C1 segment of cervical spinal cord (tissue), 14 donors: Measurements from ENCODE around the gene C2CD2L.
"Not testable (repeated sequence)": the region's sequence is repeated elsewhere in the genome, so short reads cannot be mapped to it uniquely, and the experiment has no call there.

Experiments
- DNase-seq, 14 donors: peaks; one replicate each; lab custom pipeline; 2025; lab: John Stamatoyannopoulos, UW

Gene C2CD2L

GRCh38 chr11:119113716-119114115, 6.6 kb downstream of the C2CD2L start:
- DNase-seq, result no peak

GRCh38 chr11:119114351-119114750, 7.2 kb downstream of the C2CD2L start:
- DNase-seq, result no peak

GRCh38 chr11:119115484-119116234, 8.5 kb downstream of the C2CD2L start:
- peak in 7 of 14 donors; percentile 16 to 60 (median 34) for DNase-seq

- no peak for DNase-seq
Measured at GRCh38 chr11:119116235-119116594, 9.1 kb downstream of the C2CD2L start.

GRCh38 chr11:119116601-119117000, 9.5 kb downstream of the C2CD2L start:
- no peak for DNase-seq

- DNase-seq, result no peak
Measured at GRCh38 chr11:119117004-119117706, 10.0 kb downstream of the C2CD2L start.

GRCh38 chr11:119118227-119118626, 11.1 kb downstream of the C2CD2L start:
- DNase-seq, result no peak

GRCh38 chr11:119118946-119119345, 11.8 kb downstream of the C2CD2L start:
- no peak for DNase-seq

- DNase-seq, result peak in 1 of 14 donors; percentile 62
Measured at GRCh38 chr11:119120639-119121007, 13.5 kb downstream of the C2CD2L start.

- DNase-seq, result peak; percentile 93 to 100 (median 99)
Measured at GRCh38 chr11:119121008-119121810, 14.1 kb downstream of the C2CD2L start, which contains the start of gene HINFP. Gene HINFP, plus strand, starts transcription at chr11:119121580. Its CDS starts 5,365 bp downstream, at chr11:119126945.

GRCh38 chr11:119121811-119122124, 14.6 kb downstream of the C2CD2L start:
- no peak for DNase-seq

GRCh38 chr11:119125821-119126220, 18.7 kb downstream of the C2CD2L start:
- DNase-seq, result no peak

GRCh38 chr11:119126675-119127268, 19.6 kb downstream of the C2CD2L start:
- DNase-seq, result no peak

- DNase-seq, result no peak
Measured at GRCh38 chr11:119130662-119131061, 23.5 kb downstream of the C2CD2L start.

GRCh38 chr11:119134389-119134978, 27.3 kb downstream of the C2CD2L start:
- DNase-seq, result peak in 1 of 14 donors; percentile 2

- DNase-seq, result not testable (repeated sequence)
Measured at GRCh38 chr11:119139276-119139675, 32.1 kb downstream of the C2CD2L start.

- DNase-seq, result peak in 4 of 14 donors; percentile 12 to 36 (median 21)
Measured at GRCh38 chr11:119144825-119145486, 37.8 kb downstream of the C2CD2L start.

- no peak for DNase-seq
Measured at GRCh38 chr11:119145551-119145950, 38.4 kb downstream of the C2CD2L start.

GRCh38 chr11:119147604-119148333, 40.6 kb downstream of the C2CD2L start:
- peak in 1 of 14 donors; percentile 89 for DNase-seq

GRCh38 chr11:119148720-119149017, 41.5 kb downstream of the C2CD2L start:
- DNase-seq, result peak in 1 of 14 donors; percentile 6
